ENCODE measurements around the gene TRPM8.

Gene TRPM8

DNA sequence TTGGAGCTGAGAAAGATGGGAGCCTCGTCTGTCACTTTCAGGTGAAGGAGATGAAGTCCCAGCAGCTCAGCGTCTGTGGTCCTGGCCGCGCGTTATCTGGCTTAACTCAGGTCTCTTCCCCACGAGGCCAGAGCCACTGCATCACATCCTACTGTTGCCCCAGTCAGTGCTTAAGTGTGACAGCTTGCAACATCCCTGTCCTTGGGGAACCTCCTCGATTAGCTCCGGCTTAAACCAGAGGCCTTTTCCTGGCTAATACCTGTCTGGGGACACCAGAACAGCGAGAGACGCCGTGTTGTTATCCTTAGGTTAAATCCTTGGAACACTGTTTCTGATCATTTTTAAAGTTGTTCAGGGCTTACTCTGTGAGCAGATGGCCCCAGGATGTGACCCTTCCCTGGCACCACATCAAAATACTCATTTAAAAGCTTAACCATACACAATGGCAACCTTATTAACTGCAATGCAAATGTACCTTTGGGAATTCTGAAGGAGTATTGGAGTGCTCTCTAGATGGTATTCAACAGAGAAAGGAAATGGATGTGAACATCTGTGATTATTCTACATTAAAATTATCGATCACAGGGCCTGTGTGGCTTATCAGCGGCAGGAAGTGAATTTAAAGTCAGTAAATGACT lies 72.2 kb downstream of the TRPM8 start:
- DNase-seq (ENCODE audit: extremely low read depth, low read depth): no peak
- TF ChIP-seq CTCF (IDR thresholded peaks at IDR 0.05; ENCODE audit: low read depth, low read length, missing control alignments): no peak
- H3K4me3 ChIP-seq (replicated peaks; ENCODE audit: low read depth, low read length): no peak overlapping the region

GRCh38 chr2:233990261-233990798 lies 73.2 kb downstream of the TRPM8 start:
- DNase-seq (ENCODE audit: extremely low read depth, low read depth): no peak
- no peak for TF ChIP-seq CTCF (IDR thresholded peaks at IDR 0.05; ENCODE audit: low read depth, low read length, missing control alignments)
- H3K4me3 ChIP-seq (replicated peaks; ENCODE audit: low read depth, low read length): no peak overlapping the region

- DNase-seq (ENCODE audit: extremely low read depth, low read depth): no peak
- no peak overlapping the region for H3K4me3 ChIP-seq (replicated peaks; ENCODE audit: low read depth, low read length)
- no peak for TF ChIP-seq CTCF (IDR thresholded peaks at IDR 0.05; ENCODE audit: low read depth, low read length, missing control alignments)
Observed at GRCh38 chr2:233991196-233991595, 74.0 kb downstream of the TRPM8 start.

DNA sequence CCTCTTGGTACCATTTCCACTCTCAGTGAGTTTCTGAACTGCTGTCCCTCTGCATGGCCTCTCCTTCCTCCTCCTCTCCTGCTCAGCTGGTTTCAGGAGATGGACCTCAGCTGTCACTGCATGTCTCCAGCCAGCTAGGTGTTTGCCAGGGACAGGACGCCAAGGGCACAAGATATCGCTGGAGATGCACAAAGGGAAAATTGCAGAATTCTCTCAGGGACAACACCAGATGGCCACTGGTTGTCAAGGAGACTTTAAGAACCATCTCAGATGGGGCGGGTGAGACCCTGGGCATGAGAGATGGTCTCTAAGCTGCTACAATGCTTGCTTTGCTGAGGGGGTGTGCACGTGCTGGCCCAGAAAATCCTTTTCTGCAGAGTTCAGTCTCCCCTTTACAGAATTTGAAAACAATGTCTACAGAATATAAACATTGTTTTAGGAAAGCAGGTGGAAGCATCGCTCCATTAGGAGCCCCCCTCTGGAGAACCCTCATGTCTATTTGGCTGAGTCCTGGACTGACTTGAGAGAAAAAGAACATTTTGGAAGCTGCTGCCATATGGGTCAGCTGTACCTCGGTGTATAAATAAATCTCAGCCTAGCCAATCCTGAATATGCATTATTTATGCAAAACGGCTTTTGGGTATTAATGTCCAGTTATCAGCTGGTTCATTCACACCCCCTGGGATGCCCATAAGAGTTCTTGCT lies 75.5 kb downstream of the TRPM8 start:
- no peak for DNase-seq (ENCODE audit: extremely low read depth, low read depth)
- H3K4me3 ChIP-seq (replicated peaks; ENCODE audit: low read depth, low read length): no peak overlapping the region
- no peak for TF ChIP-seq CTCF (IDR thresholded peaks at IDR 0.05; ENCODE audit: low read depth, low read length, missing control alignments)

- no peak for DNase-seq (ENCODE audit: extremely low read depth, low read depth)
- TF ChIP-seq CTCF (IDR thresholded peaks at IDR 0.05; ENCODE audit: low read depth, low read length, missing control alignments): no peak
Observed at GRCh38 chr2:233993461-233993860, 76.3 kb downstream of the TRPM8 start.

GRCh38 chr2:233994151-233994550 lies 77.0 kb downstream of the TRPM8 start:
- H3K4me3 ChIP-seq (replicated peaks; ENCODE audit: low read depth, low read length): no peak overlapping the region
- no peak for TF ChIP-seq CTCF (IDR thresholded peaks at IDR 0.05; ENCODE audit: low read depth, low read length, missing control alignments)

More at GRCh38 chr2:233993461-233993860, 76.3 kb downstream of the TRPM8 start:
- no peak overlapping the region for H3K4me3 ChIP-seq (replicated peaks; ENCODE audit: low read depth, low read length)

More at GRCh38 chr2:233994151-233994550, 77.0 kb downstream of the TRPM8 start:
- no peak for DNase-seq (ENCODE audit: extremely low read depth, low read depth)
